ENCODE measurements around the gene OR10G3.

OR10G3 gene

GRCh38 chr14:21543963-21544362, 35.9 kb downstream of the OR10G3 start:
- in situ Hi-C loops (cut with HindIII; ENCODE audit: low pct_unique_long_range_greater_than_20kb, low sequenced_read_pairs): no loop called here
- DNase-seq (ENCODE audit: low read depth in 1 of 2, low spot score in 1 of 2): no peak
- no peak for TF ChIP-seq JUND (IDR thresholded peaks at IDR 0.05; ENCODE audit: low read depth)

- no peak for TF ChIP-seq JUND (IDR thresholded peaks at IDR 0.05; ENCODE audit: low read depth)
- in situ Hi-C loops (cut with HindIII; ENCODE audit: low pct_unique_long_range_greater_than_20kb, low sequenced_read_pairs): no loop called here
- DNase-seq (ENCODE audit: low read depth in 1 of 2, low spot score in 1 of 2): peak in 1 of 2 experiments; percentile 60
Measured at GRCh38 chr14:21543521-21543960, 36.3 kb downstream of the OR10G3 start.

- in situ Hi-C loops (cut with HindIII; ENCODE audit: low pct_unique_long_range_greater_than_20kb, low sequenced_read_pairs): no loop called here
- DNase-seq (ENCODE audit: low read depth in 1 of 2, low spot score in 1 of 2): no peak
- TF ChIP-seq JUND (IDR thresholded peaks at IDR 0.05; ENCODE audit: low read depth): no peak
Measured at GRCh38 chr14:21541413-21542074, 38.3 kb downstream of the OR10G3 start.

DNA sequence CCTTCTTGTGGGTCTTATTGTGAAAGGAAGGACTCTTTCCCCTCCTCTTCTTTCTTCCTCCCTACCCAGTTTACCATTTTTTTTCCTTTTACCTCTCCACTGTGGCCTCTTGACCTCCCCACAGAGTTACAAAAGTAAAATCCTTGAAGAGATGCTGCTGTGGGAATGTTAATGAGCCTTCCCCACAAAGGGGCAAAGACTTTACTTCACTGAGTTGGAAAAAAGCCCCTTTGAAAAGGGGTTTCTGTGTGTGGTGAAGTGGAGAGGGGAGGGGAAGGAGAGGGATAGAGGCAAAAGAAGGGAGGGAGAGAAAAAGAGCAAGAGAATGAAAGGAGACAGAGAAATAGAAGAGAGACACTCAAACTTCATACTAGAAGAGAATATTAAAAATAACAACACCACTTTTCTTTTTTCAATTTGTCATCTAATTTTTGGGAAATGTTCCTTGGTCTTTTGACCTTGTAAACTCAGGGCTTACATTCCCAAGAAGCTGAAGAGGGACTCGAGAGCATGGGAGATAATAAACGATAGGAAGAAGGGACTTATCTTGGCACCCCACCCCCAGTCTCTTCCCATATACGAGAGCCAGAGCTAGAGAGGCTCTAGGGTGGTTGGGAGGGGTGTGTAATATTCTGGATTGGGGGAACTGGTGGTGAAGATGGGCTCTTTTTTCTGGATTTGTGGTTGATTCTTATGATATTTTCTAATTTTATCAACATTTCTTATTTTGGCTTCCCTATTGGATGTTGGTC, 40.5 kb downstream of the OR10G3 start:
- in situ Hi-C loops (cut with HindIII; ENCODE audit: low pct_unique_long_range_greater_than_20kb, low sequenced_read_pairs): no loop called here
- DNase-seq (ENCODE audit: low read depth in 1 of 2, low spot score in 1 of 2): no peak
- no peak for TF ChIP-seq JUND (IDR thresholded peaks at IDR 0.05; ENCODE audit: low read depth)

GRCh38 chr14:21537090-21537424, 42.8 kb downstream of the OR10G3 start:
- no peak for TF ChIP-seq JUND (IDR thresholded peaks at IDR 0.05; ENCODE audit: low read depth)
- DNase-seq (ENCODE audit: low read depth in 1 of 2, low spot score in 1 of 2): no peak
- in situ Hi-C loops (cut with HindIII; ENCODE audit: low pct_unique_long_range_greater_than_20kb, low sequenced_read_pairs): no loop called here

DNA sequence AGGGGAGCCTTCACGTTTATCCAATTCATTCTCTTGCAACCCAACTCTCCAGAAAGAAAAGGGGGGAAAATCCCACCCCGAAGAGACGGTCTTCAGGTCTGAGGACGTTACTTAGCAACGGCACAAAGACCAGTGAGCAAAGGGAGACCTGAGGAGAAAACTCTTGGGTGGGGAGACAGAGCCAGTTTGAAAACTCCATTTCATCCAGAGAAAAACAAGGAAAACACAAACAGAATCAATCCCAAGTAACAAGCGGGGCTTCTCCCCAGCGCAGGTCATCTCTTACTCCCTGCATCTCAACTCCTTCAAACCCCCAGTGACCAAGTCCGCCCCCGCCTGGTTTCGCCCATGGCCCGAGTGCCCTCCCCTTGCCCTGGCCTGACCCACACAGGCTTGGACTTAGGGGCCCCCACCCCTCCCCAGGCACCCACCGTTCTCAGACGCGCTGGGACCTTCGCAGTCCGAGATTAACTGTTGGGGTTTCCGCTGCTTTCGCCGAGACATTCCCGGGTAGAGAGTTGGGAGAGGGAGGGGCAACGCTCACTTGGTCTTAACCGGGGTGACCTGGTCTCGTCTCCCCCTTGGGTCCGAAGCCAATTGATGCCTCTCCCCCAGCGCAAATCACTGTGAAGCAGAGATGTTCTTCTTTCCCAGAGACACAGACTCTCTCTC, 43.3 kb downstream of the OR10G3 start:
- TF ChIP-seq JUND (IDR thresholded peaks at IDR 0.05; ENCODE audit: low read depth): no peak
- in situ Hi-C loops (cut with HindIII; ENCODE audit: low pct_unique_long_range_greater_than_20kb, low sequenced_read_pairs): no loop called here
- no peak for DNase-seq (ENCODE audit: low read depth in 1 of 2, low spot score in 1 of 2)

GRCh38 chr14:21535545-21536417, 44.1 kb downstream of the OR10G3 start:
- no peak for TF ChIP-seq JUND (IDR thresholded peaks at IDR 0.05; ENCODE audit: low read depth)
- no peak for DNase-seq (ENCODE audit: low read depth in 1 of 2, low spot score in 1 of 2)
- in situ Hi-C loops (cut with HindIII; ENCODE audit: low pct_unique_long_range_greater_than_20kb, low sequenced_read_pairs): no loop called here

DNA sequence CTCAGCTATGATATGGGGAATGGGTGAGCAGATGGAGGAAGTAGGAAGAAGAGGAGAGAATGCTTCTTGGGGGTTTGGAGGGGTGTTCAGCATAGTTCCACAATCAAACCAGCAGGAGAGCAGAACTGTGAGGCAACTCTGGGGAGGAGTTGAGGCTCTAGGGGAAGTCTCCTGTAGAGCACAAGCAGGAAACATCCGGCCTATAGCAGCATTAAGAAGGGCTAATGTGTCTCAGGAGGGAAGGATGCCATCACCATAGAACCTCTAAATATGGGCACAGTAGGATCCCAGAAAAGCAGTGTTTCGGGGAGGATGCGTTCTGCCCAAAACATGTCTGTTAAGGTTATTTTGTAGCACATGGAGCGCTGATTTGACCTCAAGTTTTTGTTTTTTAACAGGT, 45.3 kb downstream of the OR10G3 start:
- no peak for TF ChIP-seq JUND (IDR thresholded peaks at IDR 0.05; ENCODE audit: low read depth)
- no peak for DNase-seq (ENCODE audit: low read depth in 1 of 2, low spot score in 1 of 2)
- in situ Hi-C loops (cut with HindIII; ENCODE audit: low pct_unique_long_range_greater_than_20kb, low sequenced_read_pairs): no loop called here

DNA sequence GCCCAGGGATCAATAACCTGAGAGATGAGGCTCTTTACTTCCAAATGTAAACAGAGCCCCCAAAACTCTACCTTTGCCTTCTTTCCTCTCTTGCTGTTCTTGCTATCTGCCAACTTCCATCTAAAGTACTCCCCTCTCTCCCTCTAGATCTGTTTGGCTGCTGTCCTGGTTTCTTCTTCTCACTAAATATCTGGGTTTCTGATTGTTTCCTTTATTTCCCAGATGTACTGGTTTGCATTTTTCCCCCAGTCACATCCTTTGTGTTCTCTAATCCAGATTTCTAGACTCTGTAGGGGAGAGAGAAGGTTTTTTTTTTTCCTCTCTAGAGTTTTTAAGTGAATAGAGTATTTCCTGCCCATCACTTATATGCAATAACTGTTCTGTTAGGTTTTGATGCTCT, 46.6 kb downstream of the OR10G3 start:
- in situ Hi-C loops (cut with HindIII; ENCODE audit: low pct_unique_long_range_greater_than_20kb, low sequenced_read_pairs): no loop called here
- no peak for DNase-seq (ENCODE audit: low read depth in 1 of 2, low spot score in 1 of 2)
- TF ChIP-seq JUND (IDR thresholded peaks at IDR 0.05; ENCODE audit: low read depth): no peak

GRCh38 chr14:21529515-21529914, 50.4 kb downstream of the OR10G3 start:
- TF ChIP-seq JUND (IDR thresholded peaks at IDR 0.05; ENCODE audit: low read depth): no peak
- in situ Hi-C loops (cut with HindIII; ENCODE audit: low pct_unique_long_range_greater_than_20kb, low sequenced_read_pairs): no loop called here
- no peak for DNase-seq (ENCODE audit: low read depth in 1 of 2, low spot score in 1 of 2)

DNA sequence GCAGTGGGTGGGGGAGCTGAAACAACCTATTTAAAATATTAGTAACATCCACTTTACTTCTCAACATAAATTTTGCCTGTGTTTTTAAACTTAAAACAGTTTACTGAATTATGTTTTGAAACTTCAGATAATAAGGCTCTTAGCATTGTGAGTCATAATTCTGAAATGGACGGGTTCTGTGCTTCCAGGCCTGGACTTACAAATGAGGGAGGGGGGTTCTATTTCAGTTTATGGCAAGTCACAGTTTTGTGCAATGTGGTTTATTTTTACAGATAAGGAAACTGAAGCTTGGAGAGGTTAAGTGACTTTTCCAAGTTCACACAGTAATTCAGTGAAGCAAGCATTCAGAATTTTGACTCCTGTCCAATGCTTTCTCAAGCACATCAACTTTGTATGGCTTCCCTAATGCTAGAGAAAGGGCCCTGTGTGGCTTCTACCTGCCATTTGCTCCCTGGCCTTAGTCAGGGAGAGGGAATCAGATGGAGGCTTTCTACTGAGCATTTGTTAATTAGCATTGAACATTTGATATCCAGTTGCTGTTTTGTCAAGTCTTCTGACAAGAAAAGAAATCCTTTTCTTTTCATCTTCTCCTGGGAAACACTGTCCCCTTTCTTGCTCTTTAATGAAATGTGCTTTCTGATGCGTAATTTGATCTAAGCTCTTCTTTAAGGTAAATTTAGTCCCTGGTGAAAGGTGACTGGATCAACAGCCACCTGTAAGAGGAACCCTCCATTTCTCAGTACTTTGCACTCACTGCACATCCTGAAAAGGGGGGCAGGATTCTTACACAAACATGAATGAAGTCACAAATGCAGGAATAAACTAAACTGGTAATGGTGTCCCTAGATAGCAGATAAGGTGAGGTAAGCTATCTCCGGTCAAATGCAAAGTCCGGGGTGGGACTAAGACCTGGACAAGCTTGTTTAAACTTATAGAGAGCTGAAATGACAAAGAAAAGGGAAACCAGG, 51.2 kb downstream of the OR10G3 start:
- in situ Hi-C loops (cut with HindIII; ENCODE audit: low pct_unique_long_range_greater_than_20kb, low sequenced_read_pairs): no loop called here
- no peak for DNase-seq (ENCODE audit: low read depth in 1 of 2, low spot score in 1 of 2)
- no peak for TF ChIP-seq JUND (IDR thresholded peaks at IDR 0.05; ENCODE audit: low read depth)

All from T47D (cell line).